K562 (cell line): Measurements from ENCODE around the gene SLC25A45. TPM values are rescaled to one million over a fixed set of nuclear protein-coding genes. Genes with fewer than 3 reads are reported as not detected.

Source experiments
- ASH1L ChIP-seq: fragments of 450-650 bp; IDR thresholded peaks from 2 replicates; pipeline ENCODE4 v1.6.1; 2018; ENCODE audit warnings: borderline replicate concordance, mild to moderate bottlenecking, low read depth; ENCODE audit not compliant: partially characterized antibody
- ATF2 ChIP-seq: sonication (generic); formaldehyde crosslinking; IDR thresholded peaks from 2 replicates; pipeline ENCODE4 v1.8.1; 2022; ENCODE audit warnings: missing genetic modification reagents
- DIDO1 ChIP-seq: fragments of 450-650 bp; IDR thresholded peaks from 2 replicates; pipeline ENCODE4 v1.6.1; 2016; ENCODE audit warnings: low read depth, missing biosample characterization, missing genetic modification characterization
- HDAC2 ChIP-seq: fragments of 450-650 bp; IDR thresholded peaks from 2 replicates; pipeline ENCODE4 v1.6.1; 2016; ENCODE audit warnings: mild to moderate bottlenecking
- HNRNPH1 ChIP-seq: fragments of 200-400 bp; formaldehyde crosslinking; optimal IDR thresholded peaks from 2 replicates; pipeline ENCODE3; 2017; ENCODE audit warnings: low read depth, mild to moderate bottlenecking, low read length, moderate library complexity
- HNRNPK ChIP-seq: fragments of 200-400 bp; formaldehyde crosslinking; IDR thresholded peaks from one replicate; pipeline ENCODE4 v1.6.1; 2018; ENCODE audit warnings: mild to moderate bottlenecking, low read depth, low read length; ENCODE audit not compliant: poor library complexity, severe bottlenecking
- IRF9 ChIP-seq: fragments of 450-650 bp; IDR thresholded peaks from 2 replicates; pipeline ENCODE4 v1.6.1; 2016; ENCODE audit warnings: missing biosample characterization, missing genetic modification characterization
- NCOA1 ChIP-seq: fragments of 450-650 bp; IDR thresholded peaks from 2 replicates; pipeline ENCODE4 v1.6.1; 2016; ENCODE audit warnings: low read depth
- NFRKB ChIP-seq: fragments of 450-650 bp; IDR thresholded peaks from 2 replicates; pipeline ENCODE4 v1.6.1; 2016; ENCODE audit warnings: low read depth
- NUFIP1 ChIP-seq: fragments of 450-650 bp; IDR thresholded peaks from 2 replicates; pipeline ENCODE4 v1.6.1; 2018; ENCODE audit not compliant: partially characterized antibody
- PHF8 ChIP-seq: fragments of 200-600 bp; sonication (generic); IDR thresholded peaks from 2 replicates; pipeline ENCODE4 v1.6.1; 2012; ENCODE audit warnings: mixed run types, mild to moderate bottlenecking, inconsistent platforms, low read length, moderate library complexity, borderline replicate concordance
- PTBP1 ChIP-seq: fragments of 200-400 bp; formaldehyde crosslinking; IDR thresholded peaks from 2 replicates; pipeline ENCODE4 v1.6.1; 2017; ENCODE audit warnings: low read depth, low read length
- RFX7 ChIP-seq: fragments of 250-450 bp; sonication (Bioruptor Pico); IDR thresholded peaks from 2 replicates; pipeline ENCODE4 v1.5.1; 2021; ENCODE audit warnings: mild to moderate bottlenecking
- SP1 ChIP-seq: sonication (generic); formaldehyde crosslinking; IDR thresholded peaks from 2 replicates; pipeline ENCODE4 v1.8.1; 2022; ENCODE audit warnings: mild to moderate bottlenecking, missing genetic modification reagents
- STAT6 ChIP-seq: sonication (generic); formaldehyde crosslinking; IDR thresholded peaks from 2 replicates; pipeline ENCODE4 v1.8.1; 2023; ENCODE audit warnings: mild to moderate bottlenecking, missing genetic modification reagents
- TEAD4 ChIP-seq, 2 experiments: sonication (generic) in 1 of 2; formaldehyde crosslinking in 1 of 2; IDR thresholded peaks; 2 replicates each; pipeline versions ENCODE4 v1.6.1 to v1.8.0; 2012 to 2022; ENCODE audit warnings: borderline replicate concordance in 1 of 2, inconsistent platforms in 1 of 2, low read length in 1 of 2, mild to moderate bottlenecking in 1 of 2, missing genetic modification reagents in 1 of 2
- TRIM25 ChIP-seq: fragments of 450-650 bp; IDR thresholded peaks from 2 replicates; pipeline ENCODE4 v1.7.0; 2016; ENCODE audit warnings: borderline replicate concordance
- YBX1 ChIP-seq: fragments of 450-650 bp; IDR thresholded peaks from 2 replicates; pipeline ENCODE4 v1.7.1; 2016; ENCODE audit warnings: mild to moderate bottlenecking
- ZBED1 ChIP-seq: IDR thresholded peaks from 2 replicates; pipeline ENCODE4 v1.6.1; 2014
- ZNF197 ChIP-seq: fragments of 200-800 bp; sonication (Bioruptor generic); IDR thresholded peaks from 2 replicates; pipeline ENCODE4 v1.6.1; 2016; ENCODE audit warnings: low read depth, missing genetic modification characterization, missing compliant biosample characterization
- ZNF239 ChIP-seq: fragments of 250-450 bp; sonication (Bioruptor Pico); IDR thresholded peaks from 2 replicates; pipeline ENCODE4 v1.4.0; 2020; ENCODE audit warnings: mild to moderate bottlenecking
- ZNF785 ChIP-seq: fragments of 250-450 bp; sonication (Bioruptor Pico); IDR thresholded peaks from 2 replicates; pipeline ENCODE4 v1.4.0; 2020; ENCODE audit warnings: mild to moderate bottlenecking
- polyA plus RNA-seq, 8 experiments: library from polyadenylated mRNA; depleted of rRNA in 4 of 8; stranded (reverse) in 5 of 8; unstranded in 3 of 8; fragments of >200 nt; fragmentation: Nextera tagmentation in 2 of 8; fragmentation: Illumina TruSeq in 1 of 8; extraction: Ambion mirVana in 2 of 8; extraction: Trizol in 1 of 8; gene quantifications; 2 replicates each; pipeline versions ENCODE4 v1.2.1 to v1.2.3, GENCODE V29; 2011 to 2014; ENCODE audit warnings: inconsistent platforms in 1 of 8, missing spikeins in 1 of 8
- total RNA-seq, 7 experiments: library from RNA; depleted of rRNA in 6 of 7; stranded (reverse); fragments of >200 nt in 6 of 7; fragmentation: Illumina TruSeq in 2 of 7; extraction: Trizol in 2 of 7; gene quantifications; 2 replicates each; pipeline versions ENCODE4 v1.2.1 to v1.2.3, GENCODE V29; 2011 to 2021; ENCODE audit warnings: low replicate concordance in 1 of 7

SLC25A45 gene
- total and polyA plus RNA-seq, 9 of the 15 experiments (the other 6 are each of a cell fraction or from before 2014, with no cell fraction given): 0.15 to 2.3 (median 0.68) TPM

GRCh38 chr11:65424205-65425104 is 42.0 kb upstream of the SLC25A45 start (continued):
- TF ChIP-seq NCOA1: no peak
- TF ChIP-seq RFX7 (CRISPR knock-in tag): no peak
- no peak for TF ChIP-seq DIDO1 (tag)
- TF ChIP-seq PHF8: peak; percentile 9; the same call in 1 of the 2 replicates
- TF ChIP-seq ZBED1: peak; percentile 86
- TF ChIP-seq ZNF197 (CRISPR knock-in tag): no peak
- TF ChIP-seq ZNF785 (CRISPR knock-in tag): no peak
- peak; percentile 42; the same call in 1 of the 2 replicates for TF ChIP-seq TEAD4 (IDR thresholded peaks at IDR 0.05; ENCODE audit: low read length)
- TF ChIP-seq TEAD4 (CRISPR knock-in tag; IDR thresholded peaks at IDR 0.05; ENCODE audit: borderline replicate concordance): peak; percentile 61; the same call in 1 of the 2 replicates
- TF ChIP-seq HNRNPH1: no peak
- no peak for TF ChIP-seq PTBP1
- TF ChIP-seq TRIM25: no peak
- no peak for TF ChIP-seq YBX1
- TF ChIP-seq ATF2 (CRISPR knock-in tag): no peak
- TF ChIP-seq HNRNPK: peak; percentile 72
- TF ChIP-seq NUFIP1: no peak
- no peak for TF ChIP-seq IRF9
- no peak for TF ChIP-seq HDAC2
- peak; percentile 9; the same call in 1 of the 2 replicates for TF ChIP-seq SP1
- no peak for TF ChIP-seq ASH1L
- TF ChIP-seq NFRKB: no peak
- TF ChIP-seq STAT6 (CRISPR knock-in tag): 0 out of 2 replicates have a peak, but pooled peaks have one; percentile 16
- TF ChIP-seq ZNF239 (CRISPR knock-in tag): no peak
